WTC11 (cell line): Measurements from ENCODE around the gene ALLC. TPM values are rescaled to one million over a fixed set of nuclear protein-coding genes. Genes with fewer than 3 reads are reported as not detected.

Experiments used
- ATAC-seq: fragments of 200-7000 bp; cut with Tn5 transposase; 2 replicates; pipeline ENCODE4 v1.10.0; 2021; ENCODE audit warnings: mild to moderate bottlenecking, moderate library complexity
- CTCF ChIA-PET: fragments of 300-600 bp; sonication (Branson Sonifier 250); formaldehyde crosslinking; loops from one replicate; lab custom pipeline; 2021; ENCODE audit warnings: antibody characterized with exemption; lab: Charles Lee
- POLR2A ChIA-PET: fragments of 350-600 bp; sonication (Branson Sonifier 250); formaldehyde crosslinking; loops from one replicate; lab custom pipeline; 2021; ENCODE audit warnings: antibody characterized with exemption; lab: Charles Lee
- DNase-seq: peaks from one replicate; pipeline ENCODE4 v3.0.0; 2021; ENCODE audit warnings: low spot score
- H3K27ac Mint-ChIP-seq: 2 replicates; pipeline ENCODE4 v1.8.0; 2021; ENCODE audit warnings: mixed read lengths
- H3K27me3 Mint-ChIP-seq: 2 replicates; pipeline ENCODE4 v1.8.0; 2021; ENCODE audit warnings: low read depth, mild to moderate bottlenecking, moderate library complexity, mixed read lengths
- H3K36me3 Mint-ChIP-seq: 2 replicates; pipeline ENCODE4 v1.8.0; 2021; ENCODE audit warnings: mixed read lengths
- H3K4me1 Mint-ChIP-seq: 2 replicates; pipeline ENCODE4 v1.8.0; 2022; ENCODE audit warnings: mixed read lengths
- H3K4me3 Mint-ChIP-seq: 2 replicates; pipeline ENCODE4 v1.8.0; 2021; ENCODE audit warnings: mild to moderate bottlenecking, moderate library complexity, mixed read lengths
- H3K9me3 Mint-ChIP-seq: 2 replicates; pipeline ENCODE4 v1.8.0; 2021; ENCODE audit warnings: mixed read lengths
- ATF2 ChIP-seq: sonication (generic); formaldehyde crosslinking; IDR thresholded peaks from 2 replicates; pipeline ENCODE4 v1.8.1; 2022; ENCODE audit warnings: low read depth, missing genetic modification reagents, borderline replicate concordance
- ATF6 ChIP-seq: sonication (generic); formaldehyde crosslinking; IDR thresholded peaks from 2 replicates; pipeline ENCODE4 v1.8.1; 2023; ENCODE audit warnings: mild to moderate bottlenecking, missing genetic modification reagents
- CTCF ChIP-seq: fragments of 200-600 bp; IDR thresholded peaks from 2 replicates; pipeline ENCODE4 v1.8.0; 2022; ENCODE audit warnings: antibody characterized with exemption
- E2F1 ChIP-seq: sonication (generic); formaldehyde crosslinking; IDR thresholded peaks from 2 replicates; pipeline ENCODE4 v1.8.0; 2022; ENCODE audit warnings: mild to moderate bottlenecking, missing genetic modification reagents
- E2F4 ChIP-seq: sonication (generic); formaldehyde crosslinking; IDR thresholded peaks from 2 replicates; pipeline ENCODE4 v1.8.1; 2022; ENCODE audit warnings: low read depth, mild to moderate bottlenecking, moderate library complexity, missing genetic modification reagents, borderline replicate concordance
- FOXP4 ChIP-seq: sonication (generic); formaldehyde crosslinking; IDR thresholded peaks from 2 replicates; pipeline ENCODE4 v1.8.0; 2022; ENCODE audit warnings: mild to moderate bottlenecking, missing genetic modification reagents
- GABPB1 ChIP-seq: sonication (generic); formaldehyde crosslinking; IDR thresholded peaks from 2 replicates; pipeline ENCODE4 v1.8.1; 2023; ENCODE audit warnings: mild to moderate bottlenecking, missing genetic modification reagents
- GRHL2 ChIP-seq: fragments of 250-450 bp; sonication (Bioruptor Pico); IDR thresholded peaks from 2 replicates; pipeline ENCODE4 v1.8.0; 2022; ENCODE audit warnings: mild to moderate bottlenecking, moderate library complexity; ENCODE audit not compliant: insufficient replicate concordance, severe bottlenecking
- JAZF1 ChIP-seq: fragments of 250-450 bp; sonication (Bioruptor Pico); IDR thresholded peaks from 2 replicates; pipeline ENCODE4 v1.9.0; 2021; ENCODE audit warnings: moderate library complexity, mild to moderate bottlenecking, inconsistent platforms
- JUN ChIP-seq: sonication (generic); formaldehyde crosslinking; IDR thresholded peaks from 2 replicates; pipeline ENCODE4 v1.8.0; 2023; ENCODE audit warnings: mild to moderate bottlenecking, missing genetic modification reagents
- KAT7 ChIP-seq: sonication (generic); formaldehyde crosslinking; IDR thresholded peaks from 2 replicates; pipeline ENCODE4 v1.8.1; 2023; ENCODE audit warnings: missing genetic modification reagents, mild to moderate bottlenecking, borderline replicate concordance
- NFATC4 ChIP-seq: fragments of 250-450 bp; sonication (Bioruptor Pico); IDR thresholded peaks from 2 replicates; pipeline ENCODE4 v1.9.0; 2021; ENCODE audit warnings: mild to moderate bottlenecking
- NFE2L1 ChIP-seq: sonication (generic); formaldehyde crosslinking; IDR thresholded peaks from 2 replicates; pipeline ENCODE4 v1.8.1; 2023; ENCODE audit warnings: missing genetic modification reagents
- NFYB ChIP-seq: sonication (generic); formaldehyde crosslinking; conservative IDR thresholded peaks from 2 replicates; pipeline ENCODE4 v1.8.0; 2022; ENCODE audit warnings: low read depth, missing genetic modification reagents
- NR2C2 ChIP-seq: sonication (generic); formaldehyde crosslinking; IDR thresholded peaks from 2 replicates; pipeline ENCODE4 v1.8.0; 2022; ENCODE audit warnings: mild to moderate bottlenecking, missing genetic modification reagents
- NR3C1 ChIP-seq: sonication (generic); formaldehyde crosslinking; conservative IDR thresholded peaks from 2 replicates; pipeline ENCODE4 v1.8.1; 2023; ENCODE audit warnings: low read depth, mild to moderate bottlenecking, missing genetic modification reagents
- OVOL2 ChIP-seq: fragments of 250-450 bp; sonication (Bioruptor Pico); IDR thresholded peaks from 2 replicates; pipeline ENCODE4 v1.9.0; 2021; ENCODE audit warnings: mild to moderate bottlenecking, borderline replicate concordance
- RELA ChIP-seq: sonication (generic); formaldehyde crosslinking; IDR thresholded peaks from 2 replicates; pipeline ENCODE4 v1.8.1; 2022; ENCODE audit warnings: missing genetic modification reagents, mild to moderate bottlenecking, borderline replicate concordance
- SMAD3 ChIP-seq: sonication (generic); formaldehyde crosslinking; IDR thresholded peaks from 2 replicates; pipeline ENCODE4 v1.8.0; 2022; ENCODE audit warnings: missing genetic modification reagents, mild to moderate bottlenecking, borderline replicate concordance
- TP53 ChIP-seq: sonication (generic); formaldehyde crosslinking; IDR thresholded peaks from 2 replicates; pipeline ENCODE4 v1.8.1; 2023; ENCODE audit warnings: mild to moderate bottlenecking, missing genetic modification reagents
- USF1 ChIP-seq: sonication (generic); formaldehyde crosslinking; IDR thresholded peaks from 2 replicates; pipeline ENCODE4 v1.8.0; 2022; ENCODE audit warnings: mild to moderate bottlenecking, missing genetic modification reagents
- ZBTB21 ChIP-seq: sonication (generic); formaldehyde crosslinking; IDR thresholded peaks from 2 replicates; pipeline ENCODE4 v1.8.1; 2023; ENCODE audit warnings: mild to moderate bottlenecking, missing genetic modification reagents, borderline replicate concordance
- ZNF121 ChIP-seq: sonication (generic); formaldehyde crosslinking; IDR thresholded peaks from 2 replicates; pipeline ENCODE4 v1.8.0; 2023; ENCODE audit warnings: missing genetic modification reagents
- ZNF232 ChIP-seq: sonication (generic); formaldehyde crosslinking; IDR thresholded peaks from 2 replicates; pipeline ENCODE4 v1.8.0; 2022; ENCODE audit warnings: mild to moderate bottlenecking, missing genetic modification reagents
- ZNF396 ChIP-seq: fragments of 250-450 bp; sonication (Bioruptor Pico); IDR thresholded peaks from 2 replicates; pipeline ENCODE4 v1.8.0; 2021; ENCODE audit warnings: mild to moderate bottlenecking, moderate library complexity, borderline replicate concordance
- total RNA-seq: library from RNA; stranded (reverse); gene quantifications from 3 replicates; pipeline ENCODE4 v1.2.3, GENCODE V29; 2021

ALLC gene
- total RNA-seq, 1 experiment from 2014 or later: not detected

- TF ChIP-seq E2F1 (CRISPR knock-in tag): no peak
- TF ChIP-seq JAZF1 (CRISPR knock-in tag): no peak
- no peak for TF ChIP-seq NFATC4 (CRISPR knock-in tag)
- no peak for TF ChIP-seq RELA (CRISPR knock-in tag)
- no peak for TF ChIP-seq ZNF232
- no peak for TF ChIP-seq ZNF396
Observed at GRCh38 chr2:3639015-3639630, 18.9 kb upstream of the ALLC start (continued).

- Mint-ChIP-seq H3K36me3 (no peaks in the 10 kb centered on the region), H3K27me3 (no peaks in the 10 kb centered on the region), H3K9me3 (no peaks in the 10 kb centered on the region), H3K4me3 (no peak overlapping the region), H3K27ac (no peak overlapping the region), H3K4me1 (no peaks in the 10 kb centered on the region)
- ATAC-seq: no peak
- TF ChIP-seq JUN: no peak
- TF ChIP-seq SMAD3 (CRISPR knock-in tag): no peak
- no peak for TF ChIP-seq E2F4 (CRISPR knock-in tag)
- TF ChIP-seq TP53: no peak
- TF ChIP-seq NR2C2 (CRISPR knock-in tag): no peak
- no peak for TF ChIP-seq ATF6 (CRISPR knock-in tag)
- TF ChIP-seq USF1 (CRISPR knock-in tag): no peak
- TF ChIP-seq NFYB: no peak
- no peak for TF ChIP-seq NR3C1
- TF ChIP-seq ZNF232: no peak
- TF ChIP-seq ZNF121 (CRISPR knock-in tag): no peak
- TF ChIP-seq KAT7 (CRISPR knock-in tag): no peak
- TF ChIP-seq FOXP4 (CRISPR knock-in tag): no peak
- no peak for TF ChIP-seq ZBTB21 (CRISPR knock-in tag)
- no peak for TF ChIP-seq GABPB1 (CRISPR knock-in tag)
- no peak for TF ChIP-seq OVOL2
- no peak for TF ChIP-seq GRHL2 (CRISPR knock-in tag)
- no peak for TF ChIP-seq NFE2L1
- no peak for TF ChIP-seq ATF2 (CRISPR knock-in tag)
- no peak for TF ChIP-seq CTCF
- DNase-seq: no peak
- ChIA-PET POLR2A (no interaction called here), CTCF (no interaction called here)
Observed at GRCh38 chr2:3639653-3640052, 18.3 kb upstream of the ALLC start.
